Skin epidermis (tissue), 12 donors: Measurements from ENCODE around the gene HOXD9.

Experiments
- H3K27ac ChIP-seq, 21 experiments: fragments of 200-600 bp; sonication (generic) in 11 of 21; one replicate each; pipeline ENCODE4 v1.5.0; 2020; ENCODE audit warnings: mild to moderate bottlenecking in 3 of 21, inconsistent platforms in 2 of 21, moderate library complexity in 2 of 21
- H3K4me3 ChIP-seq, 7 experiments: fragments of 200-600 bp; sonication (generic) in 2 of 7; one replicate each; pipeline ENCODE4 v1.5.0; 2020; ENCODE audit warnings: inconsistent platforms in 2 of 7, mild to moderate bottlenecking in 2 of 7, moderate library complexity in 1 of 7

HOXD9 gene

GRCh38 chr2:176172007-176172894 lies 49.7 kb downstream of the HOXD9 start:
- Histone ChIP-seq H3K4me3 (no peak overlapping the region), H3K27ac (no peak overlapping the region)

DNA sequence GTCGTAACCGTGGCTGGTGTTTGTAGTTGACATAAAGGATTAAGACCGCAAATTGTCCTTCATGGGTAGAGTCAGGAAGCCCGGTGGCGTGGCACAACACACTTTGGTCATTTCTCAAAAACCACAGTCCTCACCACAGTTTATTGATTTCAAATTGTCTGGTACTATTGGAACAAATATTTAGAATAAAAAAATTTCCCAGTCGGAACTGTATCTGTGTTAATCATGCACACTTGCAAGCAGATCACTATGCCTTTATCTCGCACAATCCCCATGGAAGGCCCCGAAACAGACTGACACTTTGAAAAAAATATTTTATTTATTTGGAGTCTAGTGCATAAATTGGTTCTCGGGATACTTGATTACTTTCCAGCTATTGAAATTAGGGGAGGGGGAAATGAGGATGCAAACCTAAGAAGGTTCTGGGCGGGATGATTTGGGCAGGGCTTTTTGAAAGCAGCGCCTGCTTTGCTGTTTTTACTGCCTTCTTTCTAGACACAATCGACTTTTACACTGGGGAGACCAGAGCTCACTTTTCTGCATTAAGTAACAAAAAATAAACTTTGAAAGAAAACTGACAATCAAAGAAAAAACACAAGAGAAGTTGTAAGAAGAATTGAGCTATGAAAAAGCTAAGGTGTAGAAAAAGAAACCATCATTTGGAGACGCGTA lies 50.5 kb downstream of the HOXD9 start:
- no peak overlapping the region for H3K27ac ChIP-seq
- H3K4me3 ChIP-seq, result no peak overlapping the region

DNA sequence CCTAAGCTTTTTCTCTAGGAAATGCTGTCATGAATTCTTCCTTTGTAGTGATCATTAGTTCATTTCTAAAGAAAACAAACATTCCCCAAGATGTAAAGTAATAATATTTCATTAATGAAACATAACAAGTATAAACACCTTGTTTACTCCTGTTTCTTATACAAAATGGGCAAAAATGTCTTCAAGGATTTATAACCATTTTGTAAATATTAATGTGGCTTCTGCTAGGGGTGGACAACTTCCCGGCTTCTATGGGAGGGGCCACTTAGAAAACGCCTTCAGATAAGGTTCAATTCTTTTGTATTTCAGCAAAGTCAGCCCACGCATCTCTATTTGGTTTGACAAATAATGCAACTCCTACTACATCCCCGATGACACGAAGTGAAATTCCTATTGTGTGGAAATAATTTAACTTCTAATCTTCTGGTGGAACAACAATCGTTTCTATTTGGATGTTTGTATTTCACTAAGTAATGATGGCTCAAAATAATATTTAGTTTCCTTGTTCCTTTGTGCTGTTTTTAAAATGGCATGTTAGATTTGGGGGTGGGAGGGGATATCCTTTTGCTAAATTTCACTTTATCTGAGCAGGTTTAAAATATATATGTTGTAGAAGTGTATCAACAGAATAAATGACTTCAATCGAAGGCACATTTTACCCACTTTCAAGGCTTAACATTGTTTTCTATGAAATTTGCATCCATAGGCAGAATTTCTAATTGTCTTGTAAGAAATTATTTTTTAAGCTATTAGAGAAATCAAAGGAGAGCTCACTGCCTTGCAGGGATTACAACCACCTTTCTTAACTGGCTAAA lies 51.3 kb downstream of the HOXD9 start:
- H3K4me3 ChIP-seq, result no peak overlapping the region
- H3K27ac ChIP-seq, result no peak overlapping the region

DNA sequence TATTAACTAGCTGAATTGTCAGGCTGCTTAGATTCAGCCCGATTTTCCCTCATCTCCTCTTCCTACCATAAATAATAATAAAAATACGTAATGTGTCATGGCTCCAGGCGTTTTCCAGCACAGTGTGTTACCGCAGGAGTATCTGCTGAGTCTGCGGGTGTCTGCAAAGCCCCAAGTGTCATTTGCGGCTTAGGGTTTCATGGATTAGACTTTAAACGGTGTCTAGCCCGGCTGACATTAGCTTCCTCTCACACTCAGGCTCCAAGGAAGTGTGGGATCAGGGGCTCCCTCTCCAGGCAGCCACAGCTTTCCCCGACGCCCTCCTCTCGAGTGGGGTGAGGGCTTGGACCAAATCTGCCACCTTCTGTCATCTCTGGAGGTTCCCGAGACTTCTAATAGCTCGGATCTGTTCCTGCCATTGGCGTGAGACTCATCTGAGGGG lies 51.9 kb downstream of the HOXD9 start:
- no peak overlapping the region for H3K4me3 ChIP-seq
- H3K27ac ChIP-seq, result no peak overlapping the region
